Caco-2 (cell line): Measurements from ENCODE around the gene SULT1C4. TPM values are rescaled to one million over a fixed set of nuclear protein-coding genes. Genes with fewer than 3 reads are reported as not detected.

Source experiments
- BruUV-seq: library from RNA; stranded (reverse); fragments of 400-500 nt; replicated peaks from 2 replicates; lab custom pipeline; 2021; lab: Mats Ljungman, UMichigan
- CTCF ChIA-PET: fragments of 300-600 bp; sonication (Branson Sonifier 250); formaldehyde crosslinking; loops from one replicate; lab custom pipeline; 2022; ENCODE audit warnings: antibody characterized with exemption; lab: Charles Lee
- POLR2A ChIA-PET: fragments of 300-600 bp; sonication (Branson Sonifier 250); formaldehyde crosslinking; loops from one replicate; lab custom pipeline; 2022; ENCODE audit warnings: antibody characterized with exemption; lab: Charles Lee
- DNase-seq, 2 experiments: peaks; one replicate each; pipeline versions ENCODE4 v3.0.0 to v3.0.0-alpha.2; 2020 to 2022
- H3K27me3 ChIP-seq: replicated peaks from 2 replicates; pipeline ENCODE4 v1.6.0; 2011; ENCODE audit warnings: low read length; ENCODE audit not compliant: control insufficient read depth, insufficient read depth
- H3K36me3 ChIP-seq: 2 replicates; pipeline ENCODE4 v1.5.1; 2011; ENCODE audit warnings: low read length; ENCODE audit not compliant: control insufficient read depth, insufficient read depth
- H3K4me1 ChIP-seq: fragments of 250-450 bp; sonication (Bioruptor Pico); 2 replicates; pipeline ENCODE4 v1.5.1; 2020; ENCODE audit warnings: mild to moderate bottlenecking
- H3K4me3 ChIP-seq: 2 replicates; pipeline ENCODE4 v1.5.1; 2011; ENCODE audit warnings: low read depth, mild to moderate bottlenecking, control low read depth, low read length
- H3K9me3 ChIP-seq: fragments of 250-450 bp; sonication (Bioruptor Pico); 2 replicates; pipeline ENCODE4 v1.5.1; 2020; ENCODE audit warnings: mild to moderate bottlenecking, moderate library complexity
- H3K27ac Mint-ChIP-seq: one replicate; pipeline ENCODE4 v1.8.0; 2022; ENCODE audit warnings: mixed read lengths; ENCODE audit not compliant: unreplicated experiment
- H3K27me3 Mint-ChIP-seq: one replicate; pipeline ENCODE4 v1.8.0; 2022; ENCODE audit warnings: mixed read lengths; ENCODE audit not compliant: insufficient read depth, unreplicated experiment
- H3K36me3 Mint-ChIP-seq: one replicate; pipeline ENCODE4 v1.8.0; 2022; ENCODE audit warnings: mild to moderate bottlenecking, mixed read lengths; ENCODE audit not compliant: insufficient read depth, unreplicated experiment
- H3K4me1 Mint-ChIP-seq: one replicate; pipeline ENCODE4 v1.8.0; 2022; ENCODE audit warnings: low read depth, mixed read lengths; ENCODE audit not compliant: unreplicated experiment
- H3K4me3 Mint-ChIP-seq: one replicate; pipeline ENCODE4 v1.8.0; 2022; ENCODE audit warnings: mild to moderate bottlenecking, moderate library complexity, mixed read lengths; ENCODE audit not compliant: unreplicated experiment
- H3K9me3 Mint-ChIP-seq: one replicate; pipeline ENCODE4 v1.8.0; 2022; ENCODE audit warnings: mixed read lengths; ENCODE audit not compliant: unreplicated experiment
- CTCF ChIP-seq, 2 experiments: fragments of 200-600 bp in 1 of 2; IDR thresholded peaks; 1 replicate in 1 of 2; 2 replicates in 1 of 2; pipeline versions ENCODE4 v1.5.1 to v1.8.0; 2011 to 2022; ENCODE audit warnings: antibody characterized with exemption in 1 of 2, control low read depth in 1 of 2, inconsistent platforms in 1 of 2, low read depth in 1 of 2, low read length in 1 of 2, mild to moderate bottlenecking in 1 of 2, moderate library complexity in 1 of 2; ENCODE audit not compliant: insufficient read depth in 1 of 2, severe bottlenecking in 1 of 2, unreplicated experiment in 1 of 2
- intact Hi-C: fragments of 100-400 bp; cut with micrococcal nuclease; formaldehyde crosslinking; loops from one replicate; pipeline ENCODE4 v1.10.0; 2022; ENCODE audit not compliant: unreplicated experiment
- total RNA-seq: library from RNA; stranded (reverse); gene quantifications from 2 replicates; pipeline ENCODE4 v1.2.3, GENCODE V29; 2022

The SULT1C4 gene
- total RNA-seq, 1 experiment from 2014 or later: 4.0 TPM

GRCh38 chr2:108392029-108392428 lies 14.3 kb downstream of the SULT1C4 start:
- TF ChIP-seq CTCF (IDR thresholded peaks at IDR 0.05; ENCODE audit: insufficient read depth in 1 of 2, low read depth in 1 of 2, low read length in 1 of 2, severe bottlenecking in 1 of 2, unreplicated experiment in 1 of 2): no peak
- H3K36me3 ChIP-seq: no peaks in the 10 kb centered on the region
- intact Hi-C loops: no loop called here
- Mint-ChIP-seq H3K4me3 (no peak overlapping the region), H3K27me3 (no peaks in the 10 kb centered on the region), H3K27ac (no peak overlapping the region), H3K36me3 (no peaks in the 10 kb centered on the region), H3K4me1 (no peaks in the 10 kb centered on the region), H3K9me3 (peaks cover 21% of the 10 kb centered on the region)
- no TSS peak for BruUV-seq
- no peak overlapping the region for H3K4me3 ChIP-seq
- H3K27me3 ChIP-seq: no peaks in the 10 kb centered on the region
- ChIA-PET CTCF (no interaction called here), POLR2A (no interaction called here)
- peaks cover 12% of the 10 kb centered on the region; the same call in 1 of the 2 replicates for H3K9me3 ChIP-seq
- DNase-seq: no peak
- no peaks in the 10 kb centered on the region for H3K4me1 ChIP-seq

GRCh38 chr2:108393197-108393596 lies 15.4 kb downstream of the SULT1C4 start:
- TF ChIP-seq CTCF (IDR thresholded peaks at IDR 0.05; ENCODE audit: insufficient read depth in 1 of 2, low read depth in 1 of 2, low read length in 1 of 2, severe bottlenecking in 1 of 2, unreplicated experiment in 1 of 2): no peak
- H3K4me3 ChIP-seq: no peak overlapping the region
- intact Hi-C loops: no loop called here
- peaks cover 27% of the 10 kb centered on the region for H3K9me3 Mint-ChIP-seq
- H3K4me3 Mint-ChIP-seq: no peak overlapping the region
- H3K27me3 ChIP-seq: no peaks in the 10 kb centered on the region
- H3K36me3 ChIP-seq: no peaks in the 10 kb centered on the region
- CTCF ChIA-PET: no interaction called here
- no peaks in the 10 kb centered on the region for H3K4me1 ChIP-seq
- no peaks in the 10 kb centered on the region for H3K36me3 Mint-ChIP-seq
- no peak for DNase-seq
- no peaks in the 10 kb centered on the region for H3K4me1 Mint-ChIP-seq
- H3K9me3 ChIP-seq: peaks cover 12% of the 10 kb centered on the region; the same call in 1 of the 2 replicates
- POLR2A ChIA-PET: no interaction called here
- H3K27ac Mint-ChIP-seq: no peak overlapping the region
- H3K27me3 Mint-ChIP-seq: no peaks in the 10 kb centered on the region
- BruUV-seq: no TSS peak

GRCh38 chr2:108395155-108395554 lies 17.4 kb downstream of the SULT1C4 start:
- H3K27ac Mint-ChIP-seq: no peak overlapping the region
- DNase-seq: no peak
- H3K4me3 Mint-ChIP-seq: no peak overlapping the region
- no peaks in the 10 kb centered on the region for H3K27me3 ChIP-seq
- H3K36me3 ChIP-seq: no peaks in the 10 kb centered on the region
- POLR2A ChIA-PET: no interaction called here
- H3K9me3 Mint-ChIP-seq: peaks cover 43% of the 10 kb centered on the region
- H3K4me1 Mint-ChIP-seq: no peaks in the 10 kb centered on the region
- H3K36me3 Mint-ChIP-seq: no peaks in the 10 kb centered on the region
- no peak overlapping the region for H3K4me3 ChIP-seq
- H3K9me3 ChIP-seq: peaks cover 20% of the 10 kb centered on the region
- intact Hi-C loops: no loop called here
- BruUV-seq: no TSS peak
- no peak for TF ChIP-seq CTCF (IDR thresholded peaks at IDR 0.05; ENCODE audit: insufficient read depth in 1 of 2, low read depth in 1 of 2, low read length in 1 of 2, severe bottlenecking in 1 of 2, unreplicated experiment in 1 of 2)
- no peaks in the 10 kb centered on the region for H3K27me3 Mint-ChIP-seq
- CTCF ChIA-PET: no interaction called here
- no peaks in the 10 kb centered on the region for H3K4me1 ChIP-seq
